PC-3 (cell line): ENCODE results near the gene PRDM1.

Source experiments
- CTCF ChIP-seq: fragments of 300-600 bp; sonication (generic); conservative IDR thresholded peaks from 2 replicates; pipeline ENCODE4 v1.5.1; 2017; ENCODE audit warnings: antibody characterized with exemption, low read depth, mild to moderate bottlenecking, low read length
- EZH2 ChIP-seq: fragments of 300-600 bp; sonication (generic); IDR thresholded peaks from one replicate; pipeline ENCODE4 v1.6.1; 2017; ENCODE audit warnings: antibody characterized with exemption, mild to moderate bottlenecking, low read length; ENCODE audit not compliant: unreplicated experiment

- TF ChIP-seq EZH2: no peak
- TF ChIP-seq CTCF: no peak
Observed at GRCh38 chr6:106051226-106051625, 34.9 kb upstream of the PRDM1 start.
